ENCODE measurements around the gene EFEMP1.

Gene EFEMP1

DNA sequence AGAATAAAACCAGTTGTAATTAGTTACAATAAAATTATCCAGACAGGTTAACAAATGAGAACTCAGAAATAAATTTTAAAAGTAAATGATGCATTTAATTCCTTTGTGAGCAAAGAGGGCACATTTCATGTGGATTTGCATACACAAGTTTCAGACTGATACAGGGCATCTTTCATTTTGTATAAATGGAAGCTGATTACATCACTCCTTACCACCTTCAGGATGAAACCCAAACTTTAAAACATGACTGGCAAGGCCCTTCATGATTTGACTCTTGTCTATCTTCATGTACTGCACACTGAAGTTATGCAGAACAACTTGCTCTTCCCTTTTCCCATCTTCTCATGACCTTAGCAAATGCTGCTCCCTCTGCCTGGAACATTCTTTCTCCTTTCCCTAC lies 26.9 kb downstream of the EFEMP1 start:
- no peak for DNase-seq

- DNase-seq: no peak
Observed at GRCh38 chr2:55894720-55895119, 28.9 kb downstream of the EFEMP1 start.

GRCh38 chr2:55891671-55892094 lies 31.9 kb downstream of the EFEMP1 start:
- DNase-seq: no peak

- no peak for DNase-seq
Observed at GRCh38 chr2:55888936-55889335, 34.6 kb downstream of the EFEMP1 start.

GRCh38 chr2:55887901-55888624 lies 35.5 kb downstream of the EFEMP1 start:
- DNase-seq: no peak

GRCh38 chr2:55887351-55887750 lies 36.2 kb downstream of the EFEMP1 start:
- DNase-seq: no peak

- no peak for DNase-seq
Observed at GRCh38 chr2:55885944-55886281, 37.7 kb downstream of the EFEMP1 start.

DNA sequence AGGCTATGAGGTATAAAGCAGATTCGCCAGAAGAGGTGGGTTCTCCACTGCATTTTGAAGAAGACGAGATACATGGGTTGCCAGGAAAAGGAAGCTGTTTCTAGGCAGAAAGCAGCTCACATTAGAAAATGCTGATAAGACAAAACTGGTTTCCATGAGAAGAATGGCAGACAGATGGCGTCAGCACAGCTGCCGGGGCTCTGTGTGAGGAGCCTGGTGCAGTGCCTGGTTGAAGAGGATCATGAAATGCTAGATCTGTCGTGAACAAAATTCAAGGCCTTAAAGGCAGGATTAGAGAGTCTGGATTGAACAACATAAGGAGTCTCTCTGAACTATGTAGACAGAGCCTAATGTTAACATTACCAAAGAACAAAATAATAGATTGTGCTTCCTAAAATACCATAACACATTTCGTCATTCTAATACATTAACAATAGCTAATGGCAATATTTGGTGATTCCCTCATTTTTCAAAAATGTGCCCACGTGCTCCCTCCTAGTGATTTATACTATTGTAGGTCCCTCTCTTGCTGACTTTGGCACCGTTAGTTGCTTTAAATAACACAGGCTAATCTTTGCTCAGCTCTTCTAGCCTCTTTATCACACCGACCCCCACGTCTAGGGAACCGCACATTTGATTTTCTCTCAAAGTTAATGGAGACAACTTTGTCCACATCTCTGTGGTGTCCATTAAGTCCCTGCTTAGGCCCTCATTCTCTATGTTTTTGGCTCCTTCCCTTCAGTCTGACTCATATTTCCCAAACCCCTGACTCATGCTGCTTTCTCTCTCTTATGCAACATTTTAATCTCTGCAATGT lies 38.2 kb downstream of the EFEMP1 start:
- peak; percentile 10 for DNase-seq

- DNase-seq: no peak
Observed at GRCh38 chr2:55883829-55884228, 39.8 kb downstream of the EFEMP1 start.

DNA sequence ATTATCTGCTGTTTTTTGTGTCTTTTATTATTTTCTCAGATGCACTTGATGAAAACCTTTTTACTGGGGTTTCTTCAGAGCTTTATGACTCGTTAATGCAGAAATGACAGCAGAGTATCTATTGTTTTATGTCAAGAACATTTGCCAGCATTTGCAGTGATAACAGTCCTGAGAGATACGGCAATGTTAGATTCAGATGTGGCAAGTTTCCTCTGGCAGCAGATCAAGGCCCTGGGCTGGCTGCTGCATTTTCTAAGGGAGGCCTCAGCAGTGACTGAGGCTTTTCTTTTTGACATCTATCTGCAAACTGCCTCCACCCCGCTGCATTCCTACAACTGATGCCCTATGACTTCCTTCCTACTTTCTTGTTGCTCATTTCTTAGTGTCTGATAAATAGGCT lies 40.2 kb downstream of the EFEMP1 start:
- DNase-seq: no peak

DNA sequence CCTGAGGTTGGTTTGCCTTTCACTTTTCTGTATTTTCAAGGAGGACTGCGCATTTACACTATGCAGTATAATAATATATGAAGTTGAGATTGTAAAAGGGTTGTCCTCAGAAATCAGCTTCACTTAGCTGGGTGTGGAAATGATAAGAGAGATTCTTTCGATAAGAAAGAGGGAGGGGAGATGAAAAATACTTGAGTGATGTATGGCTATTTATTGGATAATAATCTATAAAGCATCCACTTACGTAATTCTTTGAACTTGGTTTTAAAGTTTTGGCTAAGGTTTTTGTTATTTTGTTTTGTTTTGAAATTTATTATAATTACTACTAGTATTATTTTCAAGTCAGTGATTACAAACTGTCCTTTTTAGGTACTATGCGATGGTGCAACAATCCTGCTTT lies 40.6 kb downstream of the EFEMP1 start:
- DNase-seq: no peak

DNA sequence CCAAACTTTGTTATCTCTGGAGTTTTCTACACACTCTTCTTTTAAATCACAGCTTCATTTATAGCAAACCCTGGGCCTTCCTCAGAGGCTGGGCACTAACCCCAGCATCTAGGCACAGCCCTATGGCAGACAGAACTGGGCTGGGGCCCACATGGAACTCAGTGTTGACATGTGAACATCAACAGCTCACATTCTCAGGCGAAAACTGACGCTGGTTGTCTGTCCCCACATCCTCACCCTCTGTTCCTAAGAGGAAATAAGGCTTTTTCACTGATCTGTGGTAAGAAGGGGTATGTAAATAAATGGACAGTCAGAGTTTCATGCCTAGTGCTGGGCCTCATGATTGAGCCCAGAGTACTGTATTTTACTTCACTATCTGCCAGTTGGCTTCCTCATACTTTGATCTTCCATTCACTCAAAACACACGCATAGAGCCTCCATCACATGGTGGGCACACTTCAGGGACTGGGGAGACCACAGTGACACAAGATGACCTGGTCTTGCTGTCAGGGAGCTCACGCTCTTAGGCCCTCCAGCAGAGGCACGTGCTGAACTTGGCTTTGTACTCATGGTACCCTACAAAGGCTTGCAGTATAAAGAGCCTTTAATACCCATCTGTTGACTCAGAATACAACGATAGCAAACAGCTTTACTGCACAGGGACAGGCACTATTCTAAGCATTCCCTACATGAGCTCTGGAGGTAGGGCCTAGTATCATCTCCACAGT lies 43.0 kb downstream of the EFEMP1 start:
- no peak for DNase-seq

GRCh38 chr2:55879976-55880375 lies 43.6 kb downstream of the EFEMP1 start:
- DNase-seq: no peak

DNA sequence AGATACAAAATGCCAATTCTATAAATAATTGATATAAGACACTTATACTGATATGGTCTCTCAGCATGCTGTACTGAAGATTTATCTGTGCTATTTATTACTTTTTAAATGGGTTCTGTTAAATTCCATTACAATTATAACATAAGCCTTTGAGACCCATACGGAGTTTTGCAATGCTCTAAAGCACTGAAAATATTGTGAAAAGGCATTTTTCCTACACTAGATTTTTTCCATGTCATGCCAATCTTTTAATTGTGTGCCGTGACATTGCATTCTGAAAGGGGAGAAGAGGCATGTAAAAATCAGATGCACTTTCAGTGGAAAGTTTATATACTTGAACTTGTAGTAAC lies 46.5 kb downstream of the EFEMP1 start:
- no peak for DNase-seq

DNA sequence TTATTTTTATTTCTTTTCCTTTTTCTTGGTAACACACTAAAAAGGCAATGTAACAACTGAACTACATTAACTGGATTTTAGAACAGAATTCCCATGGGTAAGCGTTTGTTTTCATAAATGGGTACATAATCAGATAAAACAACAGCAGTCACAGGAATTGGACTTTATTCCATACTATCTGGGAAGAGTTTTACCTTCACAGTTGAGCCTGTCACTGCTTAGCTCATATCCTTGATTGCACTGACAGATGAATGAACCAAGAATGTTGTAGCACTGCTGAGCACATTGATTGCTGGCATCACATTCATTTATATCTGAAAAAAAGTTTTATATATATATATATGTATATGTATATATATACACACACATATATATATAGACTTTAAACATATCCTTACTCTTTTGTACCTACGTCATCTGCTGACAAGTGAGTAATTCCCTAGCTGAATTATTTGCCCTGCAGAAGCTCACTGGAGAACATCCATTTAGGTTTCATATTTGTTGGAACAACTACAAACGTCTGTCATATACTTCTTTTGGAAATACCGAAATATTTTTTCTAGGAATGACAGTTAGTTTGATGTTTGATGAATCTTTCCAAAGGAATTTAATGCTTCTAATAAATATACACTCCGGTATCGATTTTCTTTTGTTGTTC lies 47.0 kb downstream of the EFEMP1 start:
- DNase-seq: no peak

GRCh38 chr2:55875434-55876135 lies 48.0 kb downstream of the EFEMP1 start:
- DNase-seq: no peak

DNA sequence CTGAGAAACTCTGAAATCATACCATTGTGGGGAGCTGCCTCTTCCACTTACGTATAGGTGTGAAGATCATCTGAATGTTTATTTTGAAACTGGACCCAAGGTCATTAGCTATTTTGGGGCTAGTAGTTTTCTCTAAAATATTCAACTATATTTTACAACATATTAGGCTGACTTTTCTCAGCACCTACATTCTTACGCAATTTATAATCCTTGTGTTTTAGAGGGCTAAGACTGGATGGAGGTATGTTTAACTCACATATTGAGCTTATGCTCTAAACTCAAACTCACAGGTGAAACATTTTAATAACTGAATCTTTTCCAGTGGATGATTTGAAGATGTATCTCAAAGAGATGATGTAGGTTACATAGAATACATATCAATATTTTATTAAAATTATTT lies 49.2 kb downstream of the EFEMP1 start:
- DNase-seq: no peak

- no peak for DNase-seq
Observed at GRCh38 chr2:55871637-55872036, 51.9 kb downstream of the EFEMP1 start.

DNA sequence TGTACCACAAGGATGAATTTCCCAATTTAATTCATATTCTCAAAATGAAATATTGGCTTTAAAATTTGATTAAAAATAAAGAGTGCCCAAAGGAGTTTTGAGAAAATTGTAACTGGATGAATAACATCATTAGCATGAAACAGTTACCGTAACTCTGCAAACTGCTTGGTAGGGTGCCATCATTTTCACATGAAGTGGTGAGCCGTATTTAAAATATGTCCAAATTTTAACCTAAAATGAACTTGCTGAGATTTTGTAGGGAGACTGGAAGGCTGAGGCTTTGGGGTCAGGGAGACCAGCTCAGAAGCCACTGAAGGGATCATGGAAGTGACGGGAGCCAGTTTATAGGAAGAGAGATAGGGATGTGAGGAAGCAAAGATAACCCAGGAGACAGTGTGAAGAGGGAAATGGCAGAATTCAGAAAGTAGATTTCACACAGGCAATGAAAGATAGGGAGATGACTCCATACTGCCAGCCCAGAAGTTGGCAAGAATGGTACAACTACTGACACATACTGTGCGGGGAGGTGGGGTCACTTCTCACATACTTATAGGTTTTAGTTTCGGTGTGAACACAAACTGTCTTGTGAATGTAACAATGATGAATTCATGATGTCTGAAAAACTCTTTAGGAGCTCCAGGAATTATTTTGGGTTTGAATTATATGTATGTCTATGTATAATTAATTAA lies 53.8 kb downstream of the EFEMP1 start:
- DNase-seq: no peak

GRCh38 chr2:55865096-55865835 lies 58.3 kb downstream of the EFEMP1 start:
- DNase-seq: no peak

GRCh38 chr2:55864351-55865084 lies 59.1 kb downstream of the EFEMP1 start:
- DNase-seq: no peak
